HG03108 (cell line): ENCODE measurements around the gene UGT2A1.
"Not testable (repeated sequence)": the region's sequence is repeated elsewhere in the genome, so short reads cannot be mapped to it uniquely, and the experiment has no call there.

ENCODE experiments used
- ATAC-seq: cut with Tn5 transposase; IDR thresholded peaks from one replicate; pipeline ENCODE4 v1.9.1; 2021; ENCODE audit warnings: moderate library complexity; ENCODE audit not compliant: unreplicated experiment

The UGT2A1 gene

DNA sequence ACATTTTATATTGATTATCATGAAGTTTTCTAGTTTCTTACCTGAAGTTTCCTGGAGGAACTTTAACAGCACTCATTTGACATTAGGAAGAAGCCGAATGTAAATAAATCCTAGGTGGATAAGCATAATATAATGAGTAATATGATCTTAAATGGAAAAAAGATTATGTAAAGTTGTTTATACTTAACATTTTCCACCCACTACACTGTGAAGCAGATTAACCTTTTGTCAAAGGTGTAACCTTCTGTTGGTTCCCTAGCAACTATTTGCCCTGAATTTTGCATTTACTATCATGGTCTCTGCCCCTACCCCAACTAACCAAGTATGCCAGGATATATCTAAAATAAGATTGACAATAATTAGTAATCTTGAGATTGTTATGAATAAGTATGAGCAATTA, at the start of gene UGT2A1:
Gene UGT2A1 (minus strand): TSS at position 101 of the 400 bp plus-strand sequence. CDS start 5,603 bp downstream, outside the sequence.
- no peak for ATAC-seq

DNA sequence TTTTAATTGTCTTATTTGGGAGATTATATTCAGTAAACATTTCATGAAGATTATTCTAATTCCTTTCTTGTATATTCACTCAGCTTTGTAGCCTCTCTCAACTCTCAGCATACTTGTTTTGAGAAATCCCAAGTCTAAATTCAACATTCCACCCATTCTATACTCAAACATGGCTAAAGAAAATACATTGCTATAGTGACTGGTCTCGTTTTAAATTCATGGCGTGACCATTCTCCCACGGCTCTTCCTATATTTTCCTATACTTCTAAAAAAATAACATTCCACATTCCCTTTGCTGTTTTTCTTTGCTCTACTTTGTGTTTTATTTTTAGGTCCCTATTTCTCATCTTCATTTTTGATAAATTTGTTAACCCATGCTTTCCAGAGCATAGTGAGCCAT, 49.2 kb upstream of the UGT2A1 start:
- no peak for ATAC-seq

DNA sequence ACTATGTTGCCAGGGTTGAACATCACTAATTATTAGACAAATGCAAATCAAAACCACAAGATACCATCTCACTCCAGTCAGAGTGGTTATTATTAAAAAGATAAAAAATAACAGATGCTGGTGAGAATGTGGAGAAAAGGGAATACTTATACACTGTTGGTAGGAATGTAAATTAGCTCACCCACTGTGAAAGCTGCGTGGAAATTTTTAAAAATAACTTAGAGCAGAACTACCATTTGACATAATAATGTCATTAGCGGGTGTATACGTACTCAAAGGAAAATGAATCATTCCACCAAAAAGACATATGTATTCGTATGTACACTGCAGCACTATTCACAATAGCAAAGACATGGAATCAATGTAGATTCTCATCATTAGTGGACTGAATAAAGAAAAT, 48.6 kb upstream of the UGT2A1 start:
- ATAC-seq = no peak

DNA sequence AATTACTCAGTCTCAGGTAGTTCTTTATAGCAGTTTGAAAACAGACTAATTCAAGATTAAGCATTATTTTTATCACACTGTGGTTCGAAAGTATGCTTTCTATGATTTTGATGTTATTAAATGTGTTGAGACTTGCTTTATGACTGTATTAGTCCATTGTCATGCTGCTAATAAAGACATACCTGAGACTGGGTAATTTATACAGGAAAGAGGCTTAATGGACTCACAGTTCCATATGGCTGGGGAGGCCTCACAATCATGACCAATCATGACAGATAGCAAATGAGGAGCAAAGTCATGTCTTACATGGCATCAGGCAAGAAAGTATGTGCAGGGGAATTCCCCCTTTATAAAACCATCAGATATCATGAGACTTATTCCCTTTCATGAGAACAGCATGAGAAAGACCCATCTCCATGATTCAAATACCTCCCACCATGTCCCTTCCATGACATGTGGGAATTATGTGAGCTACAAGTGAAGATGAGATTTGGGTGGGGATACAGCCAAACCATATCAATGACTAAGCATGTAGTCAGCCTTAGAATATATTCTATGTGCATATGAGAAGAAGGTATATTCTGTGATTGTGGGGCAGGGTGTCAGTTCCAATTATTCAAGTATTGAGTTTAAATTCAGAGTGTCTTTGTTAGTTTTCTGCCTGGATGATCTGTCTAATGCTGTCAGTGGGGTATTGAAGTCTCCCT, 44.6 kb upstream of the UGT2A1 start:
- no peak for ATAC-seq

DNA sequence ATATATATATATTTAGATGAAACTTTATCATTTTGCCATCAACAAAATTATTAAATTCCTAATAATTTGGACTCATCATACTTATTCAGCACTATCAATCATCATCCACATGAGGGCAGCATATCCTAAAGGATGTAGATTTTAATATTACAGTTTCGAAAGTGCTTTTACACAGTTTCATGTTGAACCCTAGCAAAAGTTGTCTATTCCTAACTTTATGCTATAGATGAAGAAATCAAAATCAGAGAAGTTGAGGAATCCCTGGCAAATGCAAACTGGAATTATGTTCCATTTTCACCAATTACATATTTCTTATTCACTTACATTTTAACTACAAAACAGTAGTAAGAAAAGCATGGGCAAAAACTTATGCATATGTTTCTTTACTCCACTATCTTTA, 36.6 kb upstream of the UGT2A1 start:
- no peak for ATAC-seq

DNA sequence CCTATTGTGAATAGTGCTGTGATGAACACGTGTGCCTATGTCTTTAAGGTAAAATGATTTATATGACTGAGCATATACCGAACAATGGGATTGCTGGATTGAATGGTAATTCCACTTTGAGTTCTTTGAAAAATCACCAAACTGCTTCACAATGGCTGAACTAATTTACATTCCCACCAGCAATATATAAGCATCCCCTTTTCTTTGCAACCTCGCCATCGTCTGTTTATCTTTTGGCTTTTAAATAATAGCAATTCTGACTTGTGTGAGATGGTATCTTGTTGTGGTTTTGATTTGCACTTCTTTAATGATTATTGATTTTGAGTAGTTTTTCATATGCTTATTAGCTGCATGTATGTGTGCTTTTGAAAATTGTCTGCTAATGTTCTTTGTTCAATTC, 31.8 kb upstream of the UGT2A1 start:
- no peak for ATAC-seq

DNA sequence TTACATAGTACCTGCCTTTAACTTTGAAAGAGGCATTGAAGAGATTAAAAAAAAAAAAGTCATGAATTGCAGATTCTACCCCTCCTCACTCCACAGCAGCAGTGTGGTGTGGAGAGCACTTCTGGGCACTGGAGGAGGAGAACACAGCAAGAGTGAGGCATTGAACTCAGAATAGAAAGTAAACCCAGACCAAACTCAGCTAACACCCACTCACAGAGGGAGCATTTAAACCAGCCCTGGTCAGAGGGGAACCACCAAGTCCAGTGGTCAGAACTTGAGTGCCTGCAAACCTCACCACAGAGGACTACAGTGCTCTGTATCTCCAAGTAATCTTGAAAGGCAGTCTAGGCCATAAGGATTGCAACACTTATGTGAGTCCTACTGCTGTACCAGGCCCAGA, 15.6 kb upstream of the UGT2A1 start:
- no peak for ATAC-seq

DNA sequence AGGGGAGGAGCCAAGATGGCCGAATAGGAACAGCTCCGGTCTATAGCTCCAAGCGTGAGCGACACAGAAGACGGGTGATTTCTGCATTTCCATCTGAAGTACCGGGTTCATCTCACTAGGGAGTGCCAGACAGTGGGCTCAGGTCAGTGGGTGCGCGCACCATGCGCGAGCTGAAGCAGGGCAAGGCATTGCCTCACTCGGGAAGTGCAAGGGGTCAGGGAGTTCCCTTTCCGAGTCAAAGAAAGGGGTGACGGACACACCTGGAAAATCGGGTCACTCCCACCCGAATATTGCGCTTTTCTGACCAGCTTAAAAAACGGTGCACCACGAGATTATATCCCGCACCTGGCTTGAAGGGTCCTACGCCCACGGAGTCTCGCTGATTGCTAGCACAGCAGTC, 11.0 kb upstream of the UGT2A1 start:
- ATAC-seq = not testable (repeated sequence)

DNA sequence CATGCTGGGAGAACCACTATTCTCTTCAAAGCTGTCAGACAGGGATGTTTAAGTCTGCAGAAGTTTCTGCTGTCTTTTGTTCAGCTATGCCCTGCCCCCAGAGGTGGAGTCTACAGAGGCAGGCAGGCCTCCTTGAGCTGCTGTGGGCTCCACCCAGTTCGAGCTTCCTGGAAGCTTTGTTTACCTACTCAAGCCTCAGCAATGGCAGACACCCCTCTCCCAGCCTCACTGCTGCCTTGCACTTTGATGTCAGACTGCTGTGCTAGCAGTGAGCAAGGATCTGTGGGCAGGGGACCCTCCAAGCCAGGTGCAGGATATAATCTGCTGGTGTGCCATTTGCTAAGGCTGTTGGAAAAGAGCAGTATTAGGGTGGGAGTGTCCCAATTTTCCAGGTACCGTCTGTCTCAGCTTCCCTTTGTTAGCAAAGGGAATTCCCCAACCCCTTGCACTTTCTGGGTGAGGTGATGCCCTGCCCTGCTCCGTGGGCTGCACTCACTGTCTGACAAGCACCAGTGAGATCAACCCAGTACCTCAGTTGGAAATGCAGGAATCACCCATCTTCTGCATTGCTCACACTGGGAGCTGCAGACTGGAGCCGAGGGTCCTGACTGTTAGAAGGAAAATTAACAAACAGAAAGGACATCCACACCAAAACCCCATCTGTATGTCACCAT, 8.2 kb upstream of the UGT2A1 start:
- ATAC-seq = not testable (repeated sequence)

DNA sequence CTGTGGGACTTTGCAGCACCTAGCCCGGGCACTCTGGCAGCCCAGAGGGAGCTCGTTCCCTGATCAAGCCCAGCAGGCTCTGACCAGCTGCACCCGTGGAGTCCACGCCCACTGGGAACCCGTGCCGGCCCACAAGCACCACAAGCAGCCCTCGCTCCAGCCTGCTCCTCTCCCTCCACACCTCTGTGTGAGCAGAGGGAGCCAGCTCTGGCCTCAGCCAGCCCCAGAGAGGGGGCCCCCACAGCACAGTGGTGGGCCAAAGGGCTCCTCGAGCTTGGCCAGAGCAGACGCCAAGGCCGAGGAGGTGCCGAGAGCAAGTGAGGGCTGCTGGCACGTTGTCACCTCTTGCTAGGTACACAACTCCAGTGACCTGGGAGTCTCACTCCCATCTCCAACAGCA, 5.1 kb upstream of the UGT2A1 start:
- ATAC-seq = no peak

DNA sequence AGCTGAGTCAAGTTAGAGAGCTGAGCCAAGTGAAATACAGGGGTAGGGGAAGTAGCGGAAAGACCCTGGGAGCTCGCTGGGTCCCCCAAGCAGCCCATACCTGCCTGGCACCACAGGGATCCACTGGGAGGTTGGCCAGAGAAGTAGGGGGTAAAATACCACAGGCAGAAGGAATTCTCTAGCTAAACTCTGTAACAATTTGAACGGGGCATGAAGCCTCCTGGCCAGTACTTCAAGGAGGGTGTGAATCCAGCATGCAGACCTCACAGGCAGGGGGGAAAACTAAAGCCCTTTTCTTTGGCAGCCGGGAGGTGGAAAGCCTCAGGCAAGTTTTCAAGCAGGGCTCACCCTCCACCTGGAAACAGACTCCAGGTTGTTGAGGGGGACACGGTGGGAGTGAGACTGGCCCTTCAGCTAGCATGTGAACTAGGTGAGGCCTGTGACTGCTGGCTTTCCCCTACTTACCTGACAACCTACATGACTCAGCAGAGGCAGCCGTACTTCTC, 3.7 kb upstream of the UGT2A1 start:
- no peak for ATAC-seq

DNA sequence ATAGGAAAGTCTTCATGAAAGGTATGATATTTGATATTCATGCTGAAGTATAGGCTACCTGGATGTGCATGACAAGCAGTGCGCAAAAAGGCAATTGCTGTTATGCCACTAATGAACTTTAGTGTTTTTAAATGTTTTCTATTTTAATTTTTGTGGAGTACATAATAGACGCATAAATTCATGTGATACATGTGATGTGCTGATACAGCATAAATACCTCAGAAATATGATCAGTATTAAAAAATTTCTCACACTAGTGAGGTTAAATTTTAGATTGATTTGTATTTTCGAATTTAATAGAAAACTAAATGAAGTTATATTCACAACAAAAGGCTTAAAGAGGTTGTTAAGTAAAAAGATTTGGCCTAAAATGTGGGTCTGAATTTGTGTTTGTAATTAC, 2.2 kb downstream of the UGT2A1 start:
- ATAC-seq = no peak

DNA sequence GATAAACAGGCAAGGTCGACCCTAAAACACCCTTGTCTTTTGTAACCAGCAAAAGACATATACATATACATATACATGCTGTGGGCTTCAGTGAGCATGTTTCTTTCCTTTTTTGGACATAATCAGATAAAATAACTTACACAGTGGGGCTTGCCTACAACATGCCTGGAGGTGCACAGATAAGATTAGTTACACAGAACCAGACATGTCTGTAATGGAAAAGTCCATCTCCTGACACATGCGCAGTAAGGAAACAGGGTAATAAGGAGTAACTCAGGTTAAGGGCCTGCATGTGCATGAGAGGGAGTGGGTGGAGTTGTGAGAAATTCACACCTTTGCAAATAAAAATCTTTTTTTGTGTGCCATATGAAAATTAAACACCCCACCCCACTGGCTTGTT, 3.4 kb downstream of the UGT2A1 start:
- no peak for ATAC-seq

DNA sequence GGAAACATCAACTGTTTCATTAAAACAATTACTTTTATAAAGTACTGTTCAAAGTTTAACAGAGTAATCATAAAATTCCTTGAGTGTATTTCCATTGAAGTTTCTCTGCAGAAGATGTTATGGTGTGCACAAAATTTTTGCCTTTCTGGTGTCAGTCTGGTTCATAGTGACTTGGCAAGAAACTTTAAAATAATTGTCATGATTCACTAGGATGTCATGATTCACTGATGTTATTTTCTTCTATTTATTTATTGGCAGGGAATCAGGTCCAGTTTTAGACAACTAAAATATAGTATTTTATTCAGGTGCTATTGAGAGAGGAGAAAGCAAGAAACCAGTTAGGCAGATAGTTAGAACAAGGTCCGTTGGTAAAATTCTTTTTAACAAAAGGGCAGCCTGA, 3.8 kb downstream of the UGT2A1 start:
- ATAC-seq = no peak

DNA sequence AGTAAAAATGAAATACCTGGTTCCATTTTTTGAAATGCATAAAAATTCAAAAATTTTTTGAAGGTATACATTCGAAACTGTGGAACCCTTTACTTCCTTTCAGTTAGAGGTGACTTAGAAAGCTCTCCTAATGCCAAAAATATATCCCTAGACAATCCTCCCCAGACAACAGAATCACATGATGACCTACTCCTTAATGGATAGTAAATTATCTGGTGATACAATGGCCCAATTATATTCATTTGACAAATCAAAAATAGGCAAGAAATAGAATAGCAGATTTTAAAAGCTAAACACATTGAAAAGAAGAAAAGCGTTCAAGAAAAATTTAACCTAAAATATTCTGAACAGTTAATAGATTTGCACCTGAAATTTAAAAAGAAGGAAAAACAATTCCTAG, 10.1 kb downstream of the UGT2A1 start:
- no peak for ATAC-seq

DNA sequence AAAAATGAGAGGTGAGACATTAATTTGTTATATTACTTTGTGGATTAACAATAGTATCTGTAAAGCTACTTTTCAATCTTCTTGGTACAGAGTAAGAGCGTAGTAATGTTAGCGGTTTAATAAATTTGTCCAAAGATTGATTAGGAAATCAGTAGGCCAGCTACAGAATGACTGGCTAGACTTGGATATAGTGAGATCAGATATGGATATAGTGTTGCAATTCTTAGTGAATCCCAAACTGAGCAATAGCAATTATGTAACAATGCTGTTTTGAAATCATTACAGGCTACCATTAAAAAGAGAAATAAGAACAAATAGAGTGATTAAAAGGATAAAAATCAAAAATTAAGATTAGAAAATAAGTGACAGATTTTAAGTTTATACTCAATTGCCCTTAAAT, 12.8 kb downstream of the UGT2A1 start:
- no peak for ATAC-seq

DNA sequence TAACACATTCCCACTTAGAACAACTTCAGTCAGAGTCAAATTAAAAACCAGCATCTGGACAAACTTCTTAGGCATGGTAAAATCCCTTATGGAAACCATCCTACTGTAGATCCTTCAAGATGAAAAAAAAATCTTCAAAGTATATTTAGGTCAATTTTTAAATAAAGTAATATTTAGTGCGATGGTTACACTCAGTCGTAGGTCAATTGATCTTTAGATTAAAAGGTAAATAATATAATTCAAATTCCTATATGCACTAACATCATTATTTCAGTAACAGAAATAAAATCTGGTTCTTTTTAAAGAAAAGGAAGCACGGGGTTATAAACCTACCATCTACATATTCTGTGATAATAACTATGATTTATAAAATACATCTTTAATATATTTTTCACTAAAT, 13.5 kb downstream of the UGT2A1 start, which contains the start of gene UGT2A2:
Gene UGT2A2 (minus strand): TSS at position 101 of the 400 bp plus-strand sequence. CDS start 2 bp downstream, at position 99.
- no peak for ATAC-seq

DNA sequence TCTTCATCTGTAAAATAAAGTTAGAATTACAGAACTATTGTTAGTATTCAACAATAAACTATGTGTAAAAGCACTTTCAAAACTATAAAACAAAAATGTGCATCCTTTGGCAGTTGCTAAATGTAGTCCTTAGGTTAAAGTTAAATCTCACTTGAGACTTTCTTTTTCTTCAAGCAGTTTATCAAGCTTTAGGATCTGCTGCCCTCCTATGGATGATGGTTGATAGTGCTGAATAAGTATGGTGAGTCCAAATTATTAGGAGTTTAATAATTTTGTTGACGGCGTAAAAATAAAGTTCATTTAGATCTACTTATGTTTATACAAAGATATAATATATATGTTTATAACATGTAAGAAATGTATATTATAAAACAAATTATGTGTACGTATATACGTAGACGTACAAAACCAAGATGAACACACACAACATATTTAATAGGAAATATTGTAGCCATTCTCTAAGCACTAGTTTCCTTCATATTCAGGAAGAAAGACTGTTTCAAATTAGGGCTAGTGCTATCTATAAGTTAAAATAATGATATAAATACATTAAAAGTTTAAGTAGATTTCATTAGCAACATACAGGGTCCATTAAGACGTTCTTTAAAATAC, 35.9 kb downstream of the UGT2A1 start:
- ATAC-seq = no peak

DNA sequence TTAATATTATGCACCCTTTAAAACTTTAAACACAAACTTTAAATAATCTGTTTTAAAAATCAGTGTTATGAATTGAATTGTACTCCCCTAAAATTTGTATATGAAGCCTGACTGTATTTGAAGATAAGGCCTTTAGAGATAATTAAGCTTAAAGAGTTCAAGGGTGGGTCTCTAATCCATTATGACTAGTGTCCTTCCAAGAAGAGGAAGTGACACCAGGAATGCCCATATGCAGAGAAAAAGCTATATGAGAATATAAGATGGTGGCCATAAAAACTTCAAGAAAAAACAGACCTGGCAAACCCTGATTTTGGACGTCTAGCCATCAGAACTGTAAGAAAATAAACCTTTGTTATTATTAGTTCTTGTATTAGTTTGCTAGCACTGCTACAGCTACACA, 42.6 kb downstream of the UGT2A1 start:
- no peak for ATAC-seq

DNA sequence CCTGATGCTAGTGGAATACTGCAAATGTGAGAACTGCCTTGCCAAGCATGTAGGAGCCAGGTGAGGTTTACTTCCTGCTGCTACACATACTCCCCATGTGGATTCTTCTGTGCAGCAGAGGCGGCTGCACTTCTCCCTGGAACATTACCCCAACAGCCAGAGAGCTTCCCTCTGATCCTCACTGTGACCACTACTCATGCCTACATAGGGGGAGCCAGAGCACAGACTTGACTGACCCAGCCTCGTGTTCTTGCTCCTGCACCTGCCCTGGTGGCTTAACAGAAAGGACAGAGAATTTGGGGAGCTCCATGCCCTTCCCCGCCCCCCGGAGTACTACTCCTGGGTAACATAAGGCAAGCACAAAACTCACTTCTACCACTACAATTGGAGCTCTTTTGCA, 52.0 kb downstream of the UGT2A1 start:
- no peak for ATAC-seq

DNA sequence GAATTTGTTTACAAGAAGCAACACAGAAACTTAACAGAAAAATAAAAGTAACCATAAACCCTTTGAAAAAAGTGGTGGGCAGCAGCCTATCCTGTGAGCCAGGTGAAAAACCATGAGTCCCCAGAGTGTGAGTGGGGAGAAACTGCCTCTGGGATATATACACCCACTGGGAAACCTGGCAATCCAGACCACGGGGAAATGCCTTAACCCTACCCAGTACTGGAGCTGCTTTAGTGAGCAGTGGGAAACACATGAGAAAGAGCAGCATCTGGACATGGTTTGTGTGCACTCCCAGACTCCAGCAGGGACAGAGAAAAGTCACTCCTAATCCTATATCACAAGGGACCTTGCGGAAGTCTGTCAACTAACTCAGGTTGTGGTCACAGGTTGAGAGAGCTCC, 53.0 kb downstream of the UGT2A1 start:
- no peak for ATAC-seq

DNA sequence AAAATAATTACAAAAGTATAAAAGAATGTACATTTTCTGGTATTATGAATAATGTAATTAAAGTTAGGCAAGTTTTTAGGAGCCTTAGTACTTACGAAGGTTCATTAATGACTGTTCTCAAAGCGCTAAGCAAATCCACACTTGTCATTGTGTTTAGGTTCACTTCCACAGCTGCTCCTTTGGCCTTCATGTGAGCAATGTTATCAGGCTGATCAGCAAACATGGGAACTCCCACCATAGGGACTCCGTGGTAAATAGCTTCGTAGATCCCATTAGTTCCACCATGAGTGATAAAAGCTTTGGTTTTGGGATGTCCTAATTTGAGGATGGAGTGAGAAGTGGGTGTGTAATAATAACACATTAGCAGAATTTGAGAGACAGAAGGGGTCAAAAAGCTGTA, 58.7 kb downstream of the UGT2A1 start:
- ATAC-seq = no peak
